OCI-LY1 (cell line): Measurements from ENCODE around the gene PROCA1.

Source experiments
- CTCF ChIP-seq: fragments of 200-600 bp; sonication (generic), shearing (Covaris generic); IDR thresholded peaks from 2 replicates; pipeline ENCODE4 v1.5.1; 2017; ENCODE audit warnings: mild to moderate bottlenecking, antibody characterized with exemption, low read length, moderate library complexity, mixed read lengths
- EZH2 ChIP-seq: fragments of 200-600 bp; sonication (generic), shearing (Covaris generic); IDR thresholded peaks from 2 replicates; pipeline ENCODE4 v1.8.0; 2017; ENCODE audit warnings: borderline replicate concordance, mixed run types, mild to moderate bottlenecking, antibody characterized with exemption, low read length, moderate library complexity, mixed read lengths

GRCh38 chr17:28735242-28735722 lies 23.6 kb upstream of the PROCA1 start:
- TF ChIP-seq CTCF: no peak
- TF ChIP-seq EZH2: no peak
